PFSK-1 (cell line): ENCODE measurements around the gene GLIS1.

Source experiments
- FOXP2 ChIP-seq: optimal IDR thresholded peaks from 2 replicates; pipeline ENCODE3; 2011; ENCODE audit warnings: borderline replicate concordance, control low read depth, inconsistent platforms; ENCODE audit not compliant: insufficient read depth; ENCODE audit errors: extremely low read length, extremely low read depth
- POLR2AphosphoS5 ChIP-seq: IDR thresholded peaks from 2 replicates; pipeline ENCODE4 v1.6.1; 2012; ENCODE audit warnings: low read depth, mild to moderate bottlenecking, control low read depth, low read length, moderate library complexity
- SIN3A ChIP-seq: IDR thresholded peaks from 2 replicates; pipeline ENCODE4 v1.6.1; 2012; ENCODE audit warnings: mild to moderate bottlenecking, low read length, moderate library complexity, borderline replicate concordance; ENCODE audit not compliant: insufficient read depth
- TAF1 ChIP-seq: IDR thresholded peaks from 2 replicates; pipeline ENCODE4 v1.6.1; 2012; ENCODE audit warnings: low read length, control low read depth, borderline replicate concordance; ENCODE audit not compliant: insufficient read depth
- TF ChIP-seq, protein P1 (sequence below), 2 experiments: IDR thresholded peaks; 2 replicates each; pipeline versions ENCODE4 v1.6.1 to v1.8.0; 2011 to 2012; ENCODE audit warnings: low read depth in 2 of 2, low read length in 2 of 2, control low read depth in 1 of 2, inconsistent platforms in 1 of 2, mild to moderate bottlenecking in 1 of 2, moderate library complexity in 1 of 2; ENCODE audit not compliant: insufficient read depth in 1 of 2

The GLIS1 gene

DNA sequence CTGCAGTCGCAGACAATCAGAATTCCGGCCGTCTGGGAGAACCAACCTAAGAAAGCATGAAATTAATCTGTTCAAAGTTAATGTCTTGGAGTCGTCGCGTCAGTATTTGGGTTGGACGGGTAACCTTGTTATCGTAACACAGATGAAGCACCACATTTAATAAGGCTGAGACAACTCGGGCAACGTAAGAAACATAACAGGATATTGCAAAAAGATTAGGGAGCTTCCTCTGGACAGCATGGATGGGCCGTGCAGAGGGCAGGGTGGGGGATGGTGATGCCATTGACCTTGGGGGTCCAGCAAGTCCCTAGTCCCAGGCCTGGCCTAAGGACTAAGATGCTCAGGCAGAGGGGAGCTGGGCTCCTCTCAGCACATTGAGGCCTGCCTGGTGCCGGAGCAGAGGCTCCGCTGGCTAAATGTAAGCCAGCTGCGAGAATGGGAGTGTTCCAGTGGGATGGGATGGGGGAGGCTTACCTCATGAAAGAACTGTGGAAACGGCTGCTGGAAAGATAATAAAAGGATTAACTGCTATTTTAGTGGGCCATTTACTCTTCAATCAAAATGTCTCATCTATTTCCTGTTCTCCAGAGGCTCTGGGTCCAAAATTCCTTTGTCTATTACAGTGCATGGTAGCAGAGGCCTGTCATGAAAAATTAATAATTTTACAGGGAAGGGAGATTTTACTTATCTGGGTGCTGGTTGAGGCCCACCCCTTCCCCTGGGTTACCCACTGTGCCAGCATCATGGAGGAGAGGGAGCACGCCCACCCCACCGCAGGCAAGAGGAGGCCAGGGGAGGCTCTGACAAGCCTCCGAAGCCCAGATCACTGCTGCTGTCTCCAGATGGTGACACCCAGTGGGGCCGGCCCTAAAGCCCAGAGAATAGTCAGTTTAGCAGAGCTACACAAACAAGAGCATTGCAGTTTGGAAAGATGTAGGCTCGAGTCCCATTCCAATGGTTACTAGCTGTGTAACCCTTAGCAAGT lies 148.1 kb downstream of the GLIS1 start:
- no peak for TF ChIP-seq SIN3A
- TF ChIP-seq, protein P1, sequence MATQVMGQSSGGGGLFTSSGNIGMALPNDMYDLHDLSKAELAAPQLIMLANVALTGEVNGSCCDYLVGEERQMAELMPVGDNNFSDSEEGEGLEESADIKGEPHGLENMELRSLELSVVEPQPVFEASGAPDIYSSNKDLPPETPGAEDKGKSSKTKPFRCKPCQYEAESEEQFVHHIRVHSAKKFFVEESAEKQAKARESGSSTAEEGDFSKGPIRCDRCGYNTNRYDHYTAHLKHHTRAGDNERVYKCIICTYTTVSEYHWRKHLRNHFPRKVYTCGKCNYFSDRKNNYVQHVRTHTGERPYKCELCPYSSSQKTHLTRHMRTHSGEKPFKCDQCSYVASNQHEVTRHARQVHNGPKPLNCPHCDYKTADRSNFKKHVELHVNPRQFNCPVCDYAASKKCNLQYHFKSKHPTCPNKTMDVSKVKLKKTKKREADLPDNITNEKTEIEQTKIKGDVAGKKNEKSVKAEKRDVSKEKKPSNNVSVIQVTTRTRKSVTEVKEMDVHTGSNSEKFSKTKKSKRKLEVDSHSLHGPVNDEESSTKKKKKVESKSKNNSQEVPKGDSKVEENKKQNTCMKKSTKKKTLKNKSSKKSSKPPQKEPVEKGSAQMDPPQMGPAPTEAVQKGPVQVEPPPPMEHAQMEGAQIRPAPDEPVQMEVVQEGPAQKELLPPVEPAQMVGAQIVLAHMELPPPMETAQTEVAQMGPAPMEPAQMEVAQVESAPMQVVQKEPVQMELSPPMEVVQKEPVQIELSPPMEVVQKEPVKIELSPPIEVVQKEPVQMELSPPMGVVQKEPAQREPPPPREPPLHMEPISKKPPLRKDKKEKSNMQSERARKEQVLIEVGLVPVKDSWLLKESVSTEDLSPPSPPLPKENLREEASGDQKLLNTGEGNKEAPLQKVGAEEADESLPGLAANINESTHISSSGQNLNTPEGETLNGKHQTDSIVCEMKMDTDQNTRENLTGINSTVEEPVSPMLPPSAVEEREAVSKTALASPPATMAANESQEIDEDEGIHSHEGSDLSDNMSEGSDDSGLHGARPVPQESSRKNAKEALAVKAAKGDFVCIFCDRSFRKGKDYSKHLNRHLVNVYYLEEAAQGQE (IDR thresholded peaks at IDR 0.05; ENCODE audit: insufficient read depth in 1 of 2, low read depth in 2 of 2, low read length in 2 of 2) = no peak
- TF ChIP-seq FOXP2 = no peak
- no peak for TF ChIP-seq TAF1
- TF ChIP-seq POLR2AphosphoS5 = no peak

DNA sequence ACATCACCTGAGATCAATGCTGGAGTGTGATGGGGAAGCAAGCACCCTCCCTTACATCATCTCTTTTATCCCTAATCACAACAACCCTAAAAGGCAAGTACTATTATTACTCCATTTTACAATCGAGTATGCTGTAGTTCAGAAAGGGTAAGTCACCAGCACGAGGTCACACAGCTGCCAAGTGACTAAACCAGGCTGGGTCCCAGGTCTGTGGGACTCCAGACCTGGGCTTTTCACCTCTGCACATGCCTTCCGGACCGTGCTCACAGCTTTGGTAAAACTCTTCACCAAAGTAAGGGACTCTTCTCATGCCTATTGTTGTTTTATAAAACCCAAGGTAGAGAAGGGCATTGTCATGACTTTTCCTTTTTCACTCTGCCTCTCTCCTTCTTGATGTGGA lies 148.9 kb downstream of the GLIS1 start:
- TF ChIP-seq POLR2AphosphoS5 (no peak), TAF1 (no peak), SIN3A (no peak), FOXP2 (no peak)
- TF ChIP-seq, protein P1 (IDR thresholded peaks at IDR 0.05; ENCODE audit: insufficient read depth in 1 of 2, low read depth in 2 of 2, low read length in 2 of 2) = no peak

DNA sequence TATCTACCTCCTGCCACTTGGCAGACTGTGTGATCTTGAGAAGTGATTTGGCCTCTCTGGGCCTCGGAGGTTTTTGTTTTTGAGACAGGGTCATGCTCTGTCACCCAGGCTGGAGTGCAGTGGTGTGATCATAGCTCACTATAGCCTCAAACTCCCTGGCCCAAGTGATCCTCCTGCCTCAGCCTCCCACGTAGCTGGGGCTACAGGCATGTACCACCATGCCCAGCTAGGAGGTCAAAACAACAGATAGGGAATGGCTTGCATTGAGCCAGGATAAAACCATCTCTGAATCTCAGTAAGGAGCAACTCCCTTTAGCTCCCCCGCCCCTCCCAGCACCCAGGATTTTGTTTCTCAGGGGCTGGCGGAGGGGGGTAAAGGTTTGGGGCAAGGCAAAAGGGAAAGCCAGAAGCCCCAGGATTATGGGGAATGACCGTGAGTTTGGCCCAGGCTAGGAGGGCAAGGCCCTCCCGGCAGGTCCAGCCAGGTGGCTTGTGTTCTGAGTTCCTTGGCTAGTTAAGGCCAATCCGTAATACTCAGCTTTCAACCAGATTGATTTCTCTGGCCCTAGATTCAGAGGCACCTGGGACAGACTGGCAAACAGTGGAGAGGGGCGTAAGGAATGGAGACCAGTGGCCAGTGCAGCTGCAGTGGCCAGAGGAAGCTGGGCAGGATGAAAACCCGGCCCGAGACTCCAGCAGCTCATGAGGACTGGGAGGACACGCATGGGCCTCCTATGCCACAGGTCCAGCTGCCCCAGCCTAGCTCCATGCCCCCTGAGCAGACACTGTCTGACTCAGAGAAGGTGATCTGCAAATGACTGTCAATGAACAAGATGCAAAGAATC lies 149.7 kb downstream of the GLIS1 start:
- TF ChIP-seq SIN3A (no peak), FOXP2 (no peak)
- TF ChIP-seq, protein P1 (IDR thresholded peaks at IDR 0.05; ENCODE audit: insufficient read depth in 1 of 2, low read depth in 2 of 2, low read length in 2 of 2) = no peak

DNA sequence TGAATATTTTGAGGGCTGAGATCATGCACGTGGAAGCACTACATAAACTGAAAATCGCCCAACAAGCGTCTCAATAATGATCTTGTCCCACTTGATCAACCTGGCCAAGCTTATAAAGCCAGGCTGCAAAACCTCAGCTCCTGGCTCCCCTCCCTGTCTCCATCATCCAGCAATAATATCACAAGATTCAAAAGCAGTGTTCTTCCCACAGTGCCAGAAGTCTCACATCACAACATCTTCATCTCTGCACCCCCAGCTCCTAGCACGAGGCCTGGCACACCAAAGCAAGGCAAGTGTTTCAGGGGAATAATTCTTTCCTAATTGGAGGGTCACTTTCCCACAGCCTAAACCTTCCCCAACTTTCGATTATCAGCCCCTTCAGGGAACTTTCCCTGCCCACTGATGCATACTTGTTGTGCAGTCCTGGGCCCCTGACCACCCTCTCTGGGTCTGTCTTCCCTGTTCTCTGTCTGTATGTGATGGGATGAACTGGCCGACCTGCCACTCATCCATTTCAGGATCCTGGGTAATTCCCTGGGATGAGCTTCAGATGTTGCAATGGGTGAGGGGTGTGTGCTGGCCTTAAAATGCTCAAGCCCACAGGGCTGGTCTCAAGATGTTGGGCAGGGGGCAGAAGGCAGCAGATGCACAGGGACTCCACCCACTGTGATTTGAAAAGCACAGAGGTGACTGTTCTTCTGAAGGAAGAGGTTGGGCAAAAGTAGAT lies 150.7 kb downstream of the GLIS1 start:
- TF ChIP-seq, protein P1 (IDR thresholded peaks at IDR 0.05; ENCODE audit: insufficient read depth in 1 of 2, low read depth in 2 of 2, low read length in 2 of 2) = no peak
- TF ChIP-seq SIN3A = no peak
- TF ChIP-seq POLR2AphosphoS5 = no peak
- TF ChIP-seq FOXP2 = no peak
- no peak for TF ChIP-seq TAF1
